ENCODE measurements around the gene GOLGA5. TPM values are rescaled to one million over a fixed set of nuclear protein-coding genes. Genes with fewer than 3 reads are reported as not detected.
A peak's percentile ranks its signal among the peaks of the same experiment; 100 is the strongest.

The GOLGA5 gene
- total and polyA plus RNA-seq, 9 donors = 27.2 to 40.3 (median 32.2) TPM

DNA sequence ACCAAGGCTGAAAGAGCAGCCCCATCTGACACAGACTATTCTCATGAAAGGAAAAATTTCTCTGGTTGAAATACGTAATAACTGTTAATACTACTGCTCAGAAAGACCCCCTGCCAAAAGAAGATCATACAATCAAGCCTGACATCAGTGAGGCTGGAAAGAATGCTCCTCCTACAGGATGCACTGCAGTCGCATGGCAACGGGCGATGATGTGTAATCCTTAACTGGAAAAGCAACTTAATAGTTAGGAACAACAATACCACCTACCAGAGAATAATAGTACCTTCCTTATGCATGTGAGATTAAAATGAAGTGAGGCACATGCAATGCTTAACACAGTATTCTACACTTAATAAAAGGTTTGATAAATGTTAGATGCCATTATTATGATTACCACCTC is 1.2 kb upstream of the GOLGA5 start:
- Histone ChIP-seq H3K4me1 (ENCODE audit: control insufficient read depth, insufficient read depth, low read length) (peaks cover 5% of the 10 kb centered on the region), H3K36me3 (ENCODE audit: control insufficient read depth, insufficient read depth, low read length) (peaks cover 7% of the 10 kb centered on the region), H3K27ac (ENCODE audit: low read length) (no peak overlapping the region), H3K27me3 (ENCODE audit: control insufficient read depth, insufficient read depth, low read length) (peaks cover 3% of the 10 kb centered on the region), H3K4me3 (ENCODE audit: low read length) (no peak overlapping the region), H3K9me3 (replicated peaks; ENCODE audit: control insufficient read depth, low read depth, low read length) (peaks cover 4% of the 10 kb centered on the region)
- peak; percentile 46 for DNase-seq
- no CpG with 5 or more reads among the region's 4 CpGs for WGBS (ENCODE audit: insufficient coverage)

- DNase-seq = peak; percentile 52
- H3K9me3 ChIP-seq (replicated peaks; ENCODE audit: control insufficient read depth, low read depth, low read length) = no peaks in the 10 kb centered on the region
- peaks cover 17% of the 10 kb centered on the region for H3K36me3 ChIP-seq (ENCODE audit: control insufficient read depth, insufficient read depth, low read length)
- H3K4me3 ChIP-seq (ENCODE audit: low read length) = peak overlapping the region; percentile 100
- peaks cover 5% of the 10 kb centered on the region for H3K4me1 ChIP-seq (ENCODE audit: control insufficient read depth, insufficient read depth, low read length)
- H3K27me3 ChIP-seq (ENCODE audit: control insufficient read depth, insufficient read depth, low read length) = peaks cover 3% of the 10 kb centered on the region
- H3K27ac ChIP-seq (ENCODE audit: low read length) = peak overlapping the region; percentile 96
- WGBS (ENCODE audit: insufficient coverage) = 0% methylated on average over 3 of the region's 20 CpGs
Observed at GRCh38 chr14:92794547-92794941, 439 bp downstream of the GOLGA5 start.

DNA sequence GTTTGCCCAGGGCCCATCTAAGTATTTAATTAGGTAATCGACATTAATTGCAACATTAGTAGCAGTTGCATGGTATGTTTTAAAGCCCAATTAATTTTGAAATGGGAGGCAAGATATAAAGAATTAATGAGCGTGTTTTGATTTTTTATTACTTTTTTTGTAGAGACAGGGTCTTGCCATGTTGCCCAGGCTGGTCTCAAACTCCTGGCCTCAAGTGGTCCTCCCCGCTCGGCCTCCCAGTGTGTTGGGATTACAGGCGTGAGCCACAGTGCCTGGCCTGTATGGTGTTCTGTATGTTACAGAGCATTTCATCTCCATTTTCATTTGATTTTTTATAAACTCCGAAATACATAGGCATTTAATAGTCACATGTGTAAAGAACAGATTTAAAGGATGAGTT is 856 bp downstream of the GOLGA5 start:
- Histone ChIP-seq H3K27me3 (ENCODE audit: control insufficient read depth, insufficient read depth, low read length) (peaks cover 3% of the 10 kb centered on the region), H3K4me1 (ENCODE audit: control insufficient read depth, insufficient read depth, low read length) (peaks cover 5% of the 10 kb centered on the region), H3K9me3 (replicated peaks; ENCODE audit: control insufficient read depth, low read depth, low read length) (no peaks in the 10 kb centered on the region), H3K36me3 (ENCODE audit: control insufficient read depth, insufficient read depth, low read length) (peaks cover 17% of the 10 kb centered on the region), H3K4me3 (ENCODE audit: low read length) (peak overlapping the region; percentile 100), H3K27ac (ENCODE audit: low read length) (peak overlapping the region; percentile 96)
- 40% methylated on average over 2 of the region's 6 CpGs for WGBS (ENCODE audit: insufficient coverage)
- no peak for DNase-seq

DNA sequence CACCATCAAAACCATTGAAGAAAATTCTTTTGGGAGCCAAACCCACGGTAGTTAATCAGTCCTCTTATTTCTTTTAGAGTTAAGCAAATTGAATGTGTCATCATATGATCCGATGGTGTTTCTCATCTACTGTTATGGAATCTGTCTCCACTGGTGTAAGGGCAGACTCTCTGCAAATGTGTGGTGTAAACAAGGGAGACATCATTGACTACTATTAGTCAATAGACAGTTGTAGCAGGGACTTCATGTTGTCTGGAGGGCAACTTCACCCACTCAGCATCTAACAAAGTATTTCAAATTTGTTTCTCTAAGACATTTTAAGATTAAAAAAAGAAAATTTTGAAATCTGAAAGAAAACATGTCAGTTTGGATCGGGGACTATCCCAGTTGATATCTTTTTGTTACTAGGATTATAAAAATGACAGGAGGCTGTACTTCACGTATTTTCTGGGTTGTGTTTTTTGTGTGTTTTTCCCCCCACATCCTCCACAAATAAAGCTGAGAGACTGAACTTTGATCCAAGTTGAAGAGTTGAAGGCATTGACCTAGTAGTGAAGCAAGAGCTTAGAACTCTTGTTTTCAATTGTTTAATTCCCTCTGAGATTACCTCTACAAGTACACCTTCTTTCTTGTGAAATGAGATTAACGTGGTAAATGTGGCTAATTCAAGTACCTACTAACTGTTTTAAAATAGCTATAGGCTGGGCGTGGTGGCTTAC is 4.0 kb downstream of the GOLGA5 start:
- H3K4me1 ChIP-seq (ENCODE audit: control insufficient read depth, insufficient read depth, low read length) = peaks cover 5% of the 10 kb centered on the region
- H3K27ac ChIP-seq (ENCODE audit: low read length) = no peak overlapping the region

GRCh38 chr14:92798811-92799210 is 4.7 kb downstream of the GOLGA5 start:
- Histone ChIP-seq H3K36me3 (ENCODE audit: control insufficient read depth, insufficient read depth, low read length) (peaks cover 20% of the 10 kb centered on the region), H3K27ac (ENCODE audit: low read length) (no peak overlapping the region), H3K9me3 (replicated peaks; ENCODE audit: control insufficient read depth, low read depth, low read length) (no peaks in the 10 kb centered on the region), H3K27me3 (ENCODE audit: control insufficient read depth, insufficient read depth, low read length) (no peaks in the 10 kb centered on the region), H3K4me3 (ENCODE audit: low read length) (no peak overlapping the region), H3K4me1 (ENCODE audit: control insufficient read depth, insufficient read depth, low read length) (no peaks in the 10 kb centered on the region)
- whole genome bisulfite sequencing (ENCODE audit: insufficient coverage) = 87% methylated on average over 3 of the region's 10 CpGs
- no peak for DNase-seq

More for the DNA sequence above, 4.0 kb downstream of the GOLGA5 start:
- DNase-seq = no peak
- Histone ChIP-seq H3K9me3 (replicated peaks; ENCODE audit: control insufficient read depth, low read depth, low read length) (no peaks in the 10 kb centered on the region), H3K4me3 (ENCODE audit: low read length) (no peak overlapping the region), H3K36me3 (ENCODE audit: control insufficient read depth, insufficient read depth, low read length) (peaks cover 19% of the 10 kb centered on the region), H3K27me3 (ENCODE audit: control insufficient read depth, insufficient read depth, low read length) (no peaks in the 10 kb centered on the region)
- 100% methylated on average over 1 of the region's 6 CpGs for WGBS (ENCODE audit: insufficient coverage)

GRCh38 chr14:92800012-92800411 is 5.9 kb downstream of the GOLGA5 start:
- DNase-seq = no peak
- Histone ChIP-seq H3K9me3 (replicated peaks; ENCODE audit: control insufficient read depth, low read depth, low read length) (no peaks in the 10 kb centered on the region), H3K4me1 (ENCODE audit: control insufficient read depth, insufficient read depth, low read length) (no peaks in the 10 kb centered on the region), H3K4me3 (ENCODE audit: low read length) (no peak overlapping the region), H3K27me3 (ENCODE audit: control insufficient read depth, insufficient read depth, low read length) (no peaks in the 10 kb centered on the region), H3K27ac (ENCODE audit: low read length) (no peak overlapping the region), H3K36me3 (ENCODE audit: control insufficient read depth, insufficient read depth, low read length) (peaks cover 20% of the 10 kb centered on the region)
- no CpG with 5 or more reads among the region's 1 CpG for WGBS (ENCODE audit: insufficient coverage)

- no peak for DNase-seq
- no peak overlapping the region for H3K4me3 ChIP-seq (ENCODE audit: low read length)
- no peaks in the 10 kb centered on the region for H3K27me3 ChIP-seq (ENCODE audit: control insufficient read depth, insufficient read depth, low read length)
- H3K36me3 ChIP-seq (ENCODE audit: control insufficient read depth, insufficient read depth, low read length) = peaks cover 20% of the 10 kb centered on the region
- H3K4me1 ChIP-seq (ENCODE audit: control insufficient read depth, insufficient read depth, low read length) = no peaks in the 10 kb centered on the region
- no peaks in the 10 kb centered on the region for H3K9me3 ChIP-seq (replicated peaks; ENCODE audit: control insufficient read depth, low read depth, low read length)
- H3K27ac ChIP-seq (ENCODE audit: low read length) = no peak overlapping the region
- 60% methylated on average over 2 of the region's 3 CpGs for WGBS (ENCODE audit: insufficient coverage)
Observed at GRCh38 chr14:92800525-92800924, 6.4 kb downstream of the GOLGA5 start.

DNA sequence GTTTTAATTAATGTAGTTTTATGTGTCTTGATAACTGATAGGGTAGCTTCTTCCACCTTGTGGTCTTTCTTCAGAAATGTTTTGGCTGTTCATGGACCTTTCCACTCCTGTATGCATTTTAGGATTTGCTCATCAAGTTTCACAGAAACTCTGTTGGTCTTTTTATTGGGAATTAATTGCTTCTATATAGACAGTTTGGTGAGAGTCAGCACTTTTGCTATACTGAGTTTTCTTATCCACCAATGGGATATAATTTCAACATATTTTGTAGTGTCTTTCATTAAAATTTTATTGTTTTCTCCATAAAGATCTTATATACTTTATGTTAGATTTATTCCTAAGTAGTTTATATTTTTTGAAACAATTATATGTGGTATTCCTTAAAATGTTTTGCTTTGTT is 7.8 kb downstream of the GOLGA5 start:
- H3K36me3 ChIP-seq (ENCODE audit: control insufficient read depth, insufficient read depth, low read length) = peaks cover 20% of the 10 kb centered on the region
- DNase-seq = no peak
- no peaks in the 10 kb centered on the region for H3K27me3 ChIP-seq (ENCODE audit: control insufficient read depth, insufficient read depth, low read length)
- no peak overlapping the region for H3K27ac ChIP-seq (ENCODE audit: low read length)
- no peaks in the 10 kb centered on the region for H3K4me1 ChIP-seq (ENCODE audit: control insufficient read depth, insufficient read depth, low read length)
- no peak overlapping the region for H3K4me3 ChIP-seq (ENCODE audit: low read length)
- H3K9me3 ChIP-seq (replicated peaks; ENCODE audit: control insufficient read depth, low read depth, low read length) = no peaks in the 10 kb centered on the region

DNA sequence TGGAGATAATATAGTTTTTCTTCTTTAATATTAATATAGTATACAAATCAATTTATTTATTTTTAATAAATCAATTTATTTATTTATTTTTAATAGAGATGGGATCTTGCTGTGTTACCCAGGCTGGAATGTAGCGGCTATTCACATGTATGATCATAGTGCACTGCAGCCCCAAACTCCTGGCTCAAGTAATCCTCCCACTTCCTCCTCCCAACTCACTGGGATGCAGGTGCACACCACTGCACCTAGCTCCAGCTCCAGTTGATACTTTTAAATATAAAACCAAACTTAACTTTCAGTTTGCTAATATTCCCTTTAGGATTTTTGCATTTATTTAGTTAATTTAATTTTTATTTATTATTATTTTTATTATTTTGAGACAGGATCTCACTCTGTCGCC is 8.6 kb downstream of the GOLGA5 start:
- Histone ChIP-seq H3K36me3 (ENCODE audit: control insufficient read depth, insufficient read depth, low read length) (peaks cover 19% of the 10 kb centered on the region), H3K4me3 (ENCODE audit: low read length) (no peak overlapping the region), H3K27me3 (ENCODE audit: control insufficient read depth, insufficient read depth, low read length) (no peaks in the 10 kb centered on the region), H3K9me3 (replicated peaks; ENCODE audit: control insufficient read depth, low read depth, low read length) (no peaks in the 10 kb centered on the region), H3K27ac (ENCODE audit: low read length) (no peak overlapping the region), H3K4me1 (ENCODE audit: control insufficient read depth, insufficient read depth, low read length) (no peaks in the 10 kb centered on the region)
- DNase-seq = no peak
- WGBS (ENCODE audit: insufficient coverage) = no CpG with 5 or more reads among the region's 2 CpGs

DNA sequence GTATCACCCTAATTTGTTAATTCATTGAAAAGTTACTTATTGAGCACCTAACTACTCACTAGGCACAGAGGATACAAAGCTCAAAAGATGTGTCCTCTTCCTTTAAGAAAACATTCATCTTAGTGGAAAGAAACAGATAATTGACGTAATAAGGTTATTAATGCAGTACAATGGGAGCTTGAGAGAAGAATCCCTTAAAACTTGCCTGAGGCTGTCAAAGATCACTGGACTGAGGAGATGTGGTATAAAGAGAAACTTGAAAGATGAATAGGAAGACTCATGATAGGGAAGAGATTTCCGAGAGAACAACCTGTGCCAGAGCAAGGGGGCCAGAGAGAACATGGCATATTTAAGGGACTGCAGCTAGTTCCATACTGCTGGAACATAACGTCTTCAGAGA is 19.1 kb downstream of the GOLGA5 start:
- Histone ChIP-seq H3K9me3 (replicated peaks; ENCODE audit: control insufficient read depth, low read depth, low read length) (no peaks in the 10 kb centered on the region), H3K27ac (ENCODE audit: low read length) (no peak overlapping the region), H3K4me1 (ENCODE audit: control insufficient read depth, insufficient read depth, low read length) (no peaks in the 10 kb centered on the region), H3K27me3 (ENCODE audit: control insufficient read depth, insufficient read depth, low read length) (no peaks in the 10 kb centered on the region), H3K4me3 (ENCODE audit: low read length) (no peak overlapping the region), H3K36me3 (ENCODE audit: control insufficient read depth, insufficient read depth, low read length) (peaks cover 61% of the 10 kb centered on the region)
- WGBS (ENCODE audit: insufficient coverage) = 100% methylated on average over 2 of the region's 3 CpGs
- no peak for DNase-seq
